ENCODE data around the gene COX7A2L.
"Not testable (repeated sequence)": the region's sequence is repeated elsewhere in the genome, so short reads cannot be mapped to it uniquely, and the experiment has no call there.

COX7A2L gene, protein sequence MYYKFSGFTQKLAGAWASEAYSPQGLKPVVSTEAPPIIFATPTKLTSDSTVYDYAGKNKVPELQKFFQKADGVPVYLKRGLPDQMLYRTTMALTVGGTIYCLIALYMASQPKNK

DNA sequence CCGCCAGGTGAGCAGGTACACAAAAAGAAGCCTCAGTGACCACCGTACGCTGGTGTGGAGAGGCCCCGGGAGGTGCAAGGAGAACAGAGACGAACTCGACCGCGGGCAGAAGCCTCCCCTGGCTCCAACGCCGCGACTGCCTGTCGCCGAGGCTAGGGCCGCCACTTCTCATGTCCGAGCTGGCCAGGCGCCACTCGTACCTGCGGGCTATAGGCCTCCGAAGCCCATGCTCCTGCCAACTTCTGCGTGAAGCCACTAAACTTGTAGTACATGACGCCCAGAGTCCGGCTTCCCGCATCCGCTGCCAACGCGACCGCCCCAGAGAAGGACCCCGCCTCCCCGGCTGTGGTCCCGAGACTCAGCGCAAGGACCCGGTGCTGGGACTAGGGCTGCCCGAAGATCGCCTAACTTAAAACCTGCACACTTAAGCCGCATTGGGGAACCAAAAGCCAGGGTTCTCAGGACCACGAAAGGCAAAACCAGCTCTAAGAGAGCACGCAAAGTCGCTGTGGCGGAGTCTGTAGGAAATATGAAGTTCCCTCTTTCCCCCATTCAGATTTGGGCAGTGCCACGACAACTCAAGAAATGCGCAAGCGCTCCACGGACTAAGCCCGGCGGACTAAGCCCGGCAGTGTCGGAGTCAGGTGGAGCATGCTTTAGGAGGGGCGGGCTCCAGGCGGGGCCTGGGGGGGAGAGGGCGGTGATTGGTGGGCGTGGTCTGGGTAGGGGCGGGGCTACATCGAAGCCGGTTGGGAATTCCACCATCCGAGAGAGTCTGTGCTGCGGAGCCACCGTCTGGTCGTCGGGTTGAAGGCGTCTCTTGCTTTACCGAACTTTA, at the start of gene COX7A2L:
Gene COX7A2L (minus strand): TSS at position 328 of the 838 bp plus-strand sequence. CDS start 56 bp downstream, at position 272.
- no peaks in the 10 kb centered on the region for H3K36me3 ChIP-seq
- TF ChIP-seq, protein P1, sequence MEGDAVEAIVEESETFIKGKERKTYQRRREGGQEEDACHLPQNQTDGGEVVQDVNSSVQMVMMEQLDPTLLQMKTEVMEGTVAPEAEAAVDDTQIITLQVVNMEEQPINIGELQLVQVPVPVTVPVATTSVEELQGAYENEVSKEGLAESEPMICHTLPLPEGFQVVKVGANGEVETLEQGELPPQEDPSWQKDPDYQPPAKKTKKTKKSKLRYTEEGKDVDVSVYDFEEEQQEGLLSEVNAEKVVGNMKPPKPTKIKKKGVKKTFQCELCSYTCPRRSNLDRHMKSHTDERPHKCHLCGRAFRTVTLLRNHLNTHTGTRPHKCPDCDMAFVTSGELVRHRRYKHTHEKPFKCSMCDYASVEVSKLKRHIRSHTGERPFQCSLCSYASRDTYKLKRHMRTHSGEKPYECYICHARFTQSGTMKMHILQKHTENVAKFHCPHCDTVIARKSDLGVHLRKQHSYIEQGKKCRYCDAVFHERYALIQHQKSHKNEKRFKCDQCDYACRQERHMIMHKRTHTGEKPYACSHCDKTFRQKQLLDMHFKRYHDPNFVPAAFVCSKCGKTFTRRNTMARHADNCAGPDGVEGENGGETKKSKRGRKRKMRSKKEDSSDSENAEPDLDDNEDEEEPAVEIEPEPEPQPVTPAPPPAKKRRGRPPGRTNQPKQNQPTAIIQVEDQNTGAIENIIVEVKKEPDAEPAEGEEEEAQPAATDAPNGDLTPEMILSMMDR (IDR thresholded peaks at IDR 0.05): no peak
- peaks cover 40 to 43% of the 10 kb centered on the region in 2 experiments for H3K4me1 ChIP-seq (ENCODE audit: control insufficient read depth in 1 of 2, insufficient read depth in 1 of 2, low read depth in 1 of 2, low read length in 1 of 2)
- H3K27me3 ChIP-seq: peaks cover 17% of the 10 kb centered on the region
- H3K9me3 ChIP-seq: no peaks in the 10 kb centered on the region
- peak within 1 kb of the TSS; percentile 92 for H3K27ac ChIP-seq
- H3K4me3 ChIP-seq (ENCODE audit: low read depth in 1 of 2, low read length in 1 of 2): peak within 1 kb of the TSS; percentile 79 to 94

DNA sequence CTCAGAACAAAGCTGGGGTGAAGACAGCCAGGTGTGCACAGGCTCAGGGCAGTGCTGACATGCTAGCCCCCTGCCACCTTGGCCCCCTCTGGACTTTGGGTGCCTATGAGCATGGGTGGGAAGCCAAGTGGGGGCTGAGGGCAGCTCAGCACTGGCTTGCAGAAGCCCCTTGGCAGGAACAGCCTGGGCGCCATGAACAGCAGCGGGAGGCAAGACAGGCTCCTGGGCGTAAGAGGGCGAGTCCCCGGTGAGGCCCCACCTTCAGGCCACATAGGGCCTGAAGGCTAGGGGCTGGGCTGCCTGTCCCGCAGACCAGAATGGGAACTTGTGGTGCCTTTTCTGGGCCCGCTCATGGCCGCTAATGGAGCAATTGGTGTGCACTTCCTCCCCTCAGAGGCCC, 47.0 kb upstream of the COX7A2L start:
- Histone ChIP-seq H3K27ac (no peak overlapping the region), H3K4me3 (ENCODE audit: low read depth in 1 of 2, low read length in 1 of 2) (no peak overlapping the region), H3K9me3 (no peaks in the 10 kb centered on the region)

DNA sequence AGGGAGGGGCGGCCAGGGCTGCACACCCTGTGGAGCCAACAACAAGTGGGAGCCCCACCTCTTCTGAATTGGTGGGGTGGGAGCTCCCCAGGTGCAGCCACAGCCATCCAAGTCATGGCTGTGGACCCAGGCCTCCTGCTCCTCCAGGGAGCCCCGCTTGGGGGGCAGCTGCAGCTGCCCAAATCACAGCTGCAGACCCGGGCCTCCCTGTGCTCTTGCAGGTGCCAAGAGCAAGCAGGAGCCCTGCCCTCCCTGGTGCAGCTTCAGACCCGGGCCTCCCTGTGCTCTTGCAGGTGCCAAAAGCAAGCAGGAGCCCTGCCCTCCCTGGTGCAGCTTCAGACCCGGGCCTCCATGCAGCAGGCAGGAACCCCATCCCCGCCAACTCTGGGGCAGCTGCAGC, 46.5 kb upstream of the COX7A2L start:
- Histone ChIP-seq H3K4me1 (ENCODE audit: control insufficient read depth in 1 of 2, insufficient read depth in 1 of 2, low read depth in 1 of 2, low read length in 1 of 2) (no peaks in the 10 kb centered on the region), H3K4me3 (ENCODE audit: low read depth in 1 of 2, low read length in 1 of 2) (no peak overlapping the region), H3K9me3 (no peaks in the 10 kb centered on the region), H3K36me3 (no peaks in the 10 kb centered on the region), H3K27ac (no peak overlapping the region), H3K27me3 (peaks cover 7% of the 10 kb centered on the region)
- TF ChIP-seq, protein P1 (IDR thresholded peaks at IDR 0.05): no peak

More for the DNA sequence above, 47.0 kb upstream of the COX7A2L start:
- Histone ChIP-seq H3K27me3 (peaks cover 7% of the 10 kb centered on the region), H3K36me3 (no peaks in the 10 kb centered on the region), H3K4me1 (ENCODE audit: control insufficient read depth in 1 of 2, insufficient read depth in 1 of 2, low read depth in 1 of 2, low read length in 1 of 2) (no peaks in the 10 kb centered on the region)
- TF ChIP-seq, protein P1 (IDR thresholded peaks at IDR 0.05): no peak

DNA sequence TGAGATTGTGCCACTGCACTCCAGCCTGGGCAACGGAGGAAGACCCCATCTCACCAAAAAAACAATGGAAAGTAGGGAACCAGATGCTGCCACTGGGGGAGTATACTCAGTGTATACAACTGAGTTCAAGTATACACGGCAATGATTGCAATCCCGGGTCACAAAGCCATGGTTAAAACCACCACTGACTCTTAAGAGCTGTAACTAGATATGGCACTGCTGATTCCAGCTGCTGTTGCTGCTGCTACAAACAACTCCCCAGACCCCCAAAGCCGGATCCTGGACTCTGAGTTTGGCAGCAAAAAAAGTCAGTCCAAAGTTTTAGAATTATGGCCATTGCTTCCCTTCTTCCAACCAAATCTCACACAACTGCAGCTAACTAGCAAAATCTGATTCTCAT, 43.7 kb upstream of the COX7A2L start:
- H3K4me1 ChIP-seq (ENCODE audit: control insufficient read depth in 1 of 2, insufficient read depth in 1 of 2, low read depth in 1 of 2, low read length in 1 of 2): no peaks in the 10 kb centered on the region
- TF ChIP-seq, protein P1 (IDR thresholded peaks at IDR 0.05): no peak
- H3K4me3 ChIP-seq (ENCODE audit: low read depth in 1 of 2, low read length in 1 of 2): no peak overlapping the region

DNA sequence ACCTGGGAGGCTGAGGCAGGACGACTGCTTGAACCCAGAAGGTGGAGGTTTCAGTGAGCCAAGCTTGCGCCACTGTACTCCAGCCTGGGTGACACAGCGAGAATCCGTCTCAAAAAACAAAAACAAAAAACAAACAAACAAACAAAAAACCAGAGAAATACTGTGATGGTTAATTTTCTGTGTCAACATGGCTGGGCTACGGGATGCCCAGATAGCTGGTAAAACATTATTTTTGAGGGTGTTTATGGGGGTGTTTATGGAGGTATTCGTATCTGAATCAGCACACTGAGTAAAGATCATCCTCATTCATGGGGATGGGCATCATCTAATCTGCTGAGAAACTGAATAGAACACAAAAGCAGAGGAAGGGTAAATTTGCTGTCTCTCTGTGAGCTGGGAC, 40.8 kb upstream of the COX7A2L start:
- TF ChIP-seq, protein P1 (IDR thresholded peaks at IDR 0.05): no peak
- no peaks in the 10 kb centered on the region for H3K4me1 ChIP-seq (ENCODE audit: control insufficient read depth in 1 of 2, insufficient read depth in 1 of 2, low read depth in 1 of 2, low read length in 1 of 2)
- H3K4me3 ChIP-seq (ENCODE audit: low read depth in 1 of 2, low read length in 1 of 2): no peak overlapping the region
- no peaks in the 10 kb centered on the region for H3K9me3 ChIP-seq
- H3K36me3 ChIP-seq: no peaks in the 10 kb centered on the region
- no peak overlapping the region for H3K27ac ChIP-seq
- H3K27me3 ChIP-seq: no peaks in the 10 kb centered on the region

More for the DNA sequence above, 43.7 kb upstream of the COX7A2L start:
- Histone ChIP-seq H3K27me3 (no peaks in the 10 kb centered on the region), H3K27ac (no peak overlapping the region), H3K9me3 (no peaks in the 10 kb centered on the region), H3K36me3 (no peaks in the 10 kb centered on the region)

DNA sequence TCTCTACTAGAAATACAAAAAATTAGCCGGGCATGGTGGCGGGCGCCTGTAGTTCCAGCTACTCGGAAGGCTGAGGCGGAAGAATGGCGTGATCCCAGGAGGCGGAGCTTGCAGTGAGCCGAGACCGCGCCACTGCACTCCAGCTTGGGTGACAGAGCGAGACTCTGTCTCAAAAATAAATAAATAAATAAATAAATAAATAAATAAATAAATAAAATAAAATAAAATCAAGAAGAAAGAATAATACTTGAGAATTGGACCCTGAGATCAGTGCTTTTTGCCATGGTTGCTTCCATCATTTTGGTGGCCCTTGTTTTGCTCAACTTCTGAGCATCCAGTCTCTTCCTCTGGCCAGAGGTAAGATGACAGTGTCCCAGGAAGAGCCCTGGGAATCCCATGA, 37.0 kb upstream of the COX7A2L start:
- not testable (repeated sequence) for H3K4me1 ChIP-seq (ENCODE audit: control insufficient read depth in 1 of 2, insufficient read depth in 1 of 2, low read depth in 1 of 2, low read length in 1 of 2); H3K4me3 ChIP-seq (ENCODE audit: low read depth in 1 of 2, low read length in 1 of 2); H3K36me3 ChIP-seq

DNA sequence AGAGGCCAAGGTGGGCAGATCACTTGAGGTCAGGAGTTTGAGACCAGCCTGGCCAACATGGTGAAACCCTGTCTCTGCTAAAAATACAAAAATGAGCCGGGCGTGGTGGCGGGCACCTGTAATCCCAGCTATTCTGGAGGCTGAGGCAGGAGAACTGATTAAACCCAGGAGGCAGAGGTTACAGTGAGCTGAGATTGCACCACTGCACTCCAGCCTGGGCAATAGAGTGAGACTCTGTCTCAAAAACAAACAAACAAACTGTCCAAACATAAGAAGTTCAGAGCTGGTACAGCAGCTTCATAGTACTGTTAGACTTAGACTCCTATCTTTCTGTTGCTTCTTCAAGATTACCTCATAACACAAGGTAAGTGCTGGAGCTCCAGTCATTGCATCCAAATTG, 32.3 kb upstream of the COX7A2L start:
- peaks cover 21% of the 10 kb centered on the region for H3K27me3 ChIP-seq
- not testable (repeated sequence) for H3K4me1 ChIP-seq (ENCODE audit: control insufficient read depth in 1 of 2, insufficient read depth in 1 of 2, low read depth in 1 of 2, low read length in 1 of 2); H3K36me3 ChIP-seq; H3K4me3 ChIP-seq (ENCODE audit: low read depth in 1 of 2, low read length in 1 of 2); H3K9me3 ChIP-seq; H3K27ac ChIP-seq

More for the DNA sequence above, 37.0 kb upstream of the COX7A2L start:
- H3K9me3 ChIP-seq, H3K27ac ChIP-seq: not testable (repeated sequence)
- H3K27me3 ChIP-seq: peaks cover 11% of the 10 kb centered on the region
